Stimulated activated naive CD8-positive, alpha-beta T cell treated with anti-CD3 and anti-CD28 coated beads, Interleukin-15, Interleukin-2, amounts not matched to agents 100 ng/mL and 50 ng/mL, for 24 hours (primary cell): ENCODE data around the gene PLOD3.

Source experiments
- H3K27ac Mint-ChIP-seq: one replicate; pipeline ENCODE4 v1.8.0; 2021; ENCODE audit warnings: mild to moderate bottlenecking, mixed read lengths
- H3K27me3 Mint-ChIP-seq: one replicate; pipeline ENCODE4 v1.8.0; 2021; ENCODE audit warnings: mixed read lengths
- H3K36me3 Mint-ChIP-seq: one replicate; pipeline ENCODE4 v1.8.0; 2021; ENCODE audit warnings: low read depth, mixed read lengths
- H3K4me1 Mint-ChIP-seq: one replicate; pipeline ENCODE4 v1.8.0; 2021; ENCODE audit warnings: low read depth, mixed read lengths
- H3K4me3 Mint-ChIP-seq: one replicate; pipeline ENCODE4 v1.8.0; 2021; ENCODE audit warnings: mild to moderate bottlenecking, mixed read lengths
- H3K9me3 Mint-ChIP-seq: one replicate; pipeline ENCODE4 v1.8.0; 2021; ENCODE audit warnings: mixed read lengths

The PLOD3 gene

DNA sequence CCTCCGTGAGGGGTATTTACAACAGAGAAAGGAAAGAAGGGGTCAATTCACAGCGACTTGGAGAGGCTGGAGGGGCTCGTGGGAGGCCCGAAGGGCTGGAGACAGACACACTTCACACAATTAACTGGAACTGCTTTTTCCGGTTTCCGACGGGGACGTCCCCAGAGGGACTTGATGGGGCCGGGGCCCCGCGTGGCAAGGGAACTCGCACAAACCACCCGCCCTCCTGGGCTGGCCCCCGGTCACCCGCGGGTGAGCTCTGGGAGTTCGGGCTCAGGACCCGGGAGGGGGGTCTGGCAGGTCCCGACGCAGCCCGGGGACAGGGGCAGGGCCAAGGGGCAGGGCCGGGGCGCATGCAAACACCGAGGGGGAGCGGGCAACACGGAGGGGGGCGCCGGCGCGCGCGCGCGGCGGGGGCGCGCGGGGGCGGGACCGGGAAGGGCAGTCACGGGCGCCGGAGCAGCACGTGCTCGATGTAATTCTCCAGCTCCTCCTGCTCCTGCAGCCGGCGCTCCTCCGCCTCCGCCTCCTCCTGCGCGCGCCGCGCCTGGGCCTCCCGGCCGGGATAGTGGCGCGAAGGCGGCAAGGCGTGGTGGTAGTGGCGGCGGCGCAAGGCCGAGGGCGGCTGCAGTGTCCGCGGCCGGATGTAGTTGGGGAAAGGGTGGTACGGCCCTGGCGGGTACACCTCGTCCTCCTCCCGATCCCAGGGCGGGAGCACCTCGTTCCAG is 54.7 kb downstream of the PLOD3 start:
- Mint-ChIP-seq H3K4me3 (peak overlapping the region; percentile 72), H3K36me3 (peaks cover 9% of the 10 kb centered on the region), H3K9me3 (no peaks in the 10 kb centered on the region), H3K27ac (no peak overlapping the region), H3K27me3 (peaks cover 36% of the 10 kb centered on the region), H3K4me1 (peaks cover 33% of the 10 kb centered on the region)

DNA sequence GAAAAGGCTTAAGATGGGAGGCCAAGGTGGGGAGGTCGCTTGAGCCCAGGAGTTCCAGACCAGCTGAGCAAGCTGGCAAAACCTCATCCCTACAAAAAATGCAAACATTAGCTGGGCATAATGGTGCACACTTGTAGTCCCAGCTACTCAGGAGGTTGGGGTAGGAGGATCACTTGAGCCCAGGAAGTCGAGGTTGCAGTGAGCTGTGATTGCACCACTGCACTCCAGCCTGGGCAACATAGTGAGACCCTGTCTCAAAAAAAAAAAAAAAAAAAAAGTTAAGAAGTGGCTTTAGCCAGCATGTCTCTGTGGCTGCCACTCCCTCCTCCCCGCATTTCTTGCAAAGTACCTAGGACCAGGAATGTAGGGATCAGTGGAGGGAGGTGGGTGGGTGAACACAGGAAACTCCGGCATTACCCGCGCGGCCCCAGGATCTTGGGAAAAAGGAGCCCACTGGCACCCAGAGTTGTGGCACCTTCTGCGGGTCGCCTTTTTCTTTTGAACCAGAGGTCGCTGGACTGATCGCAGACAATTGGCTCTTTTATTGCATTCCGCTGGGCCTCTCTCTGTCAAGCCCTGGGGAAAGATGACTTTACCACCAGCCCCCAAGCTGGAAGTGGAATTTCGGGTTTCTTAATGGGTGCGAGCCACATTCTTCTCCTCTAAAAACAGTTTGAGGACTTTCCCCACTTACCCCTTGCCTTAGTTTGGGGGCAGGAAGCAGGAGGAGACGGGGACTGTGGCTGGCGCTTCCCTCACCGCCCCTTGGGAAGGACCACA is 55.5 kb downstream of the PLOD3 start:
- Mint-ChIP-seq H3K4me3 (peak overlapping the region; percentile 72), H3K4me1 (peaks cover 29% of the 10 kb centered on the region), H3K36me3 (peaks cover 9% of the 10 kb centered on the region), H3K9me3 (no peaks in the 10 kb centered on the region), H3K27ac (no peak overlapping the region), H3K27me3 (peaks cover 28% of the 10 kb centered on the region)

DNA sequence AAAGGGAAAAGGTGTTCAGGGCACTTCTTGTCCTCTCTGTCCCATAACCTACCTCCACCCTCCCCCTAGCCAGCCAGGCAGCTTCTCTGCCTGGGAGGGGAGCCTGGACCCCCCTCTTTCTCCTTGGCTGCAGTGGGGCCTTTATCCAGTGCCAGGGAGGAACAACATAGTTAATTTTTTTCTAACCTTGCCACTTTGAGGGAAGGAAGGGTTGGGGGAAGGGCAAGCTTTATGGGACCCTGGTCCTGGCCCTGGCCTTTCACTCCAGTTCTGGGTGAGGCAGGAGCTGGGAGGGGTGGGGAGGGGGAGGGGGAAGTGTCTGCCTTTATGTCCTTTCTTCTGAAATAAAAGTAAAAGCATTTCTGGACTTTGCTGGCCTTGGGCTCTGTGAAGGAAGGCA is 56.5 kb downstream of the PLOD3 start:
- Mint-ChIP-seq H3K4me1 (peaks cover 21% of the 10 kb centered on the region), H3K9me3 (no peaks in the 10 kb centered on the region), H3K4me3 (no peak overlapping the region), H3K27ac (no peak overlapping the region), H3K36me3 (peaks cover 9% of the 10 kb centered on the region), H3K27me3 (peaks cover 22% of the 10 kb centered on the region)

DNA sequence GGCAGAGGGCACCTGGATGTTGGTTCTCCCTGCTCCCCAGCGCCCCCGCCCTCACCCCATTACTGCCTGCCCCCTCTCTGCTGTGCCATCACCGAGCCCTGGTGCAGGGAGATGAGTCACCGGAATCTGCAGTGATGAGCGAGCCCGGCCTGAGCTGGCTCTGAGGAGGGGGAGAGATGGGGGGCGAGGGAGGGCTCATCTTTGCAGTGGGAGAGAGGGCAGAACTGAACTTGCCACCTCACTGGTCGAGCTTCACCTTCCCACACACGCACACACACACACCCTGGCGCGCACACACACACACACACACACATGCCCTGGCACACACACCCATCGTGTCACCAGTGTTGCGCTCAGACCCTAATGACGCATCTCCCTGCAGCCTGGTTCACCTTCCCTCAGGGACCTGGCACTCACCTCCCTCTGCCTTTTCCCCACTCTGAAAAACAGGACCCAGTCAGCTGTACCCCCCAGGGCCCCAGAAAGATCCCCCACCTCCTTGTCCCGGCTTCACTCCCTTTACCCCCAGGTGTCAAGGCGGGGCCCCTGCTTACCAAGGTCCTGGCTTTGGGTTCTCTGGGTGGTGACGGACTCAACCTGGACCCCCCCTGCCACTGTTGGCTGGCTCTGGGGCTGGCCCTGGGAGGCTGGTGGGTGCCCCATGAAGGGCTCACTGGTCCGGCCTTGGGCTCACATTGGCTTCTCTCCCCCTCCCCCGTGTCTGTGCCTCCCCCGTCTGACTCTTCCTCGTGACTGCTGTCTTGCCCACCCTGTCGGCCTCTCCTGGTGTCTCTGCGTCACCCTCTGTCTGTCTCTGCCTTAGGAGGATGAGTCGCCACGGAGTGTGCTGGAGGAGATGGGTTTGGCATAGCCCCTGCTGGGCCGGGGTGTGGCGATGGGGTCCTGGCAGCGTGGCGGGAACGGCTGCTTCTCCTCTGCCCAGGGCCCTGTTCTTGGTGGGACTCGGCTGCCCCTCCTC is 57.4 kb downstream of the PLOD3 start:
- H3K4me1 Mint-ChIP-seq: peaks cover 20% of the 10 kb centered on the region
- peaks cover 9% of the 10 kb centered on the region for H3K36me3 Mint-ChIP-seq
- no peaks in the 10 kb centered on the region for H3K9me3 Mint-ChIP-seq
- H3K27me3 Mint-ChIP-seq: peaks cover 14% of the 10 kb centered on the region
- no peak overlapping the region for H3K27ac Mint-ChIP-seq
- H3K4me3 Mint-ChIP-seq: no peak overlapping the region

- peaks cover 9% of the 10 kb centered on the region for H3K36me3 Mint-ChIP-seq
- H3K27ac Mint-ChIP-seq: no peak overlapping the region
- H3K9me3 Mint-ChIP-seq: no peaks in the 10 kb centered on the region
- peaks cover 13% of the 10 kb centered on the region for H3K27me3 Mint-ChIP-seq
- H3K4me3 Mint-ChIP-seq: no peak overlapping the region
- H3K4me1 Mint-ChIP-seq: peaks cover 12% of the 10 kb centered on the region
These were observed 60.4 kb downstream of the PLOD3 start for GRCh38 chr7:101156866-101157589.

DNA sequence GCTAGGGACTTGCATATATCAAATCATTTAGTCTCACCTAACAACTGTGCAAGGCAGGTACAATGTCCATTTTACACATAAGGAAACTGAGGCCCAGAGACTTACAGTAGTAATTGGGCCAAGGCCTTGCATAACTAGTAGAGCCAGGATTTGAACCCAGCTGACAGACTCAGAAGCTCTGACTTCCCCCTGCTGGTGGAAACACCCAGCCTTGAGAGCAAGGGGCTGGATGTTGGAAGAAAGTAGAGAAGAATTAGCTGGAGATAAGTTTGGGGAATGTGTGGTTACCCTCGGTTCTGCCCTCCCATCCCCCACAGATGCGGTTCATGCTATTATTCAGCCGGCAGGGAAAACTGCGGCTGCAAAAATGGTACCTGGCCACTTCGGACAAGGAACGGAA is 61.1 kb downstream of the PLOD3 start:
- Mint-ChIP-seq H3K4me3 (no peak overlapping the region), H3K4me1 (peaks cover 12% of the 10 kb centered on the region), H3K27ac (no peak overlapping the region), H3K9me3 (no peaks in the 10 kb centered on the region), H3K27me3 (peaks cover 10% of the 10 kb centered on the region), H3K36me3 (peaks cover 9% of the 10 kb centered on the region)
